A549 (cell line): ENCODE results near the gene NCR2. TPM values are rescaled to one million over a fixed set of nuclear protein-coding genes. Genes with fewer than 3 reads are reported as not detected.

Experiments
- ATAC-seq, 2 experiments: fragments of 200-7000 bp in 1 of 2; fragments of >200 bp in 1 of 2; cut with Nextera tagmentation in 1 of 2; cut with Tn5 transposase in 1 of 2; 3 replicates each; pipeline versions ENCODE4 v1.8.0 to v1.9.1; 2018 to 2020; ENCODE audit warnings: mild to moderate bottlenecking in 1 of 2, moderate library complexity in 1 of 2
- CTCF ChIA-PET: fragments of 300-600 bp; sonication (Branson Sonifier 250); formaldehyde crosslinking; extraction: SDS; loops from one replicate; lab custom pipeline; 2021; ENCODE audit warnings: antibody characterized with exemption, inconsistent platforms; lab: Yijun Ruan, JAX
- POLR2A ChIA-PET: fragments of 350-600 bp; formaldehyde crosslinking; extraction: SDS; loops from one replicate; lab custom pipeline; 2021; ENCODE audit warnings: antibody characterized with exemption, inconsistent platforms; lab: Yijun Ruan, JAX
- DNase-seq, 2 experiments: peaks; one replicate each; pipeline versions ENCODE4 v3.0.0 to v3.0.0-alpha.2; 2011 to 2016; ENCODE audit warnings: low read depth in 1 of 2, low spot score in 1 of 2
- FAIRE-seq: peaks from 2 replicates; lab custom pipeline; 2011; peaks lifted over from hg19 to GRCh38; lab: Jason Lieb, UNC
- H3K27ac ChIP-seq, 2 experiments: fragments of >200 bp; sonication (Bioruptor Twin); formaldehyde crosslinking; 3 replicates each; pipeline ENCODE4 v1.5.1; 2016 to 2017
- H3K4me1 ChIP-seq: fragments of >200 bp; sonication (Bioruptor Twin); formaldehyde crosslinking; 3 replicates; pipeline ENCODE4 v1.6.1; 2016
- H3K4me2 ChIP-seq: fragments of >200 bp; sonication (Bioruptor Twin); formaldehyde crosslinking; 3 replicates; pipeline ENCODE4 v1.6.1; 2016
- H3K4me3 ChIP-seq: fragments of >200 bp; sonication (Bioruptor Twin); formaldehyde crosslinking; 3 replicates; pipeline ENCODE4 v1.5.1; 2016
- H3K9me3 ChIP-seq: fragments of >200 bp; sonication (Bioruptor Twin); formaldehyde crosslinking; 3 replicates; pipeline ENCODE4 v1.6.1; 2016
- ATOH8 ChIP-seq: fragments of 250-450 bp; sonication (Bioruptor Pico); IDR thresholded peaks from 2 replicates; pipeline ENCODE4 v1.5.0; 2020; ENCODE audit warnings: low read depth, mild to moderate bottlenecking, moderate library complexity
- BCL3 ChIP-seq: fragments of >200 bp; sonication (Bioruptor Twin); formaldehyde crosslinking; IDR thresholded peaks from 3 replicates; pipeline ENCODE4 v1.6.1; 2016
- CBX8 ChIP-seq: fragments of 200-600 bp; sonication (generic); IDR thresholded peaks from 2 replicates; pipeline ENCODE4 v1.6.1; 2016
- CEBPB ChIP-seq, 2 experiments: fragments of >200 bp in 1 of 2; sonication (Bioruptor Twin) in 1 of 2; formaldehyde crosslinking in 1 of 2; IDR thresholded peaks; 2 replicates each; pipeline ENCODE4 v1.6.1; 2012 to 2016
- CHD4 ChIP-seq: fragments of 200-600 bp; sonication (generic); IDR thresholded peaks from 2 replicates; pipeline ENCODE4 v1.6.1; 2016; ENCODE audit warnings: antibody characterized with exemption, mild to moderate bottlenecking, borderline replicate concordance
- E2F6 ChIP-seq: IDR thresholded peaks from 2 replicates; pipeline ENCODE4 v1.6.1; 2012; ENCODE audit warnings: low read depth, borderline replicate concordance
- EHMT2 ChIP-seq: fragments of 200-600 bp; sonication (generic); IDR thresholded peaks from 2 replicates; pipeline ENCODE4 v1.6.1; 2016; ENCODE audit warnings: antibody characterized with exemption, low read depth, mild to moderate bottlenecking, moderate library complexity
- ELK1 ChIP-seq: fragments of 150-350 bp; IDR thresholded peaks from 2 replicates; pipeline ENCODE4 v1.6.1; 2014; ENCODE audit warnings: low read depth, mild to moderate bottlenecking, low read length
- EP300 ChIP-seq, 2 experiments: fragments of >200 bp; sonication (Bioruptor Twin); formaldehyde crosslinking; IDR thresholded peaks; 2 replicates in 1 of 2; 3 replicates in 1 of 2; pipeline ENCODE4 v1.6.1; 2016 to 2017
- ESRRA ChIP-seq: fragments of 150-350 bp; IDR thresholded peaks from 2 replicates; pipeline ENCODE4 v1.6.1; 2014; ENCODE audit warnings: mild to moderate bottlenecking, low read length, borderline replicate concordance
- FOSB ChIP-seq: fragments of 250-450 bp; sonication (Bioruptor Pico); IDR thresholded peaks from 2 replicates; pipeline ENCODE4 v1.5.0; 2020; ENCODE audit warnings: mild to moderate bottlenecking, moderate library complexity
- GATA3 ChIP-seq: IDR thresholded peaks from 2 replicates; pipeline ENCODE4 v1.6.1; 2012; ENCODE audit warnings: borderline replicate concordance
- HMGXB4 ChIP-seq: fragments of 250-450 bp; sonication (Bioruptor Pico); IDR thresholded peaks from 2 replicates; pipeline ENCODE4 v1.5.0; 2021; ENCODE audit warnings: mild to moderate bottlenecking, moderate library complexity, borderline replicate concordance
- HOXA7 ChIP-seq: fragments of 250-450 bp; sonication (Bioruptor Pico); IDR thresholded peaks from 2 replicates; pipeline ENCODE4 v1.5.0; 2020; ENCODE audit warnings: mild to moderate bottlenecking, moderate library complexity
- JUN ChIP-seq, 2 experiments: fragments of >200 bp; sonication (Bioruptor Twin); formaldehyde crosslinking; IDR thresholded peaks; 2 replicates in 1 of 2; 3 replicates in 1 of 2; pipeline ENCODE4 v1.6.1; 2016 to 2017
- KDM1A ChIP-seq: fragments of 200-600 bp; sonication (generic); IDR thresholded peaks from 2 replicates; pipeline ENCODE4 v1.6.1; 2016; ENCODE audit warnings: low read depth, mild to moderate bottlenecking
- KDM5A ChIP-seq: fragments of 200-600 bp; sonication (generic); IDR thresholded peaks from 2 replicates; pipeline ENCODE4 v1.6.1; 2016; ENCODE audit warnings: antibody characterized with exemption, mild to moderate bottlenecking
- MAFK ChIP-seq: fragments of 450-650 bp; IDR thresholded peaks from 2 replicates; pipeline ENCODE4 v1.6.1; 2014; ENCODE audit not compliant: partially characterized antibody
- NPAS2 ChIP-seq: fragments of 250-450 bp; sonication (Bioruptor Pico); IDR thresholded peaks from 2 replicates; pipeline ENCODE4 v1.8.0; 2022; ENCODE audit warnings: mild to moderate bottlenecking, moderate library complexity, borderline replicate concordance
- PHF8 ChIP-seq: fragments of 200-600 bp; sonication (generic); IDR thresholded peaks from 2 replicates; pipeline ENCODE4 v1.6.1; 2016; ENCODE audit warnings: low read depth, mild to moderate bottlenecking, antibody characterized with exemption, moderate library complexity, borderline replicate concordance
- POLR2AphosphoS2 ChIP-seq: conservative IDR thresholded peaks from 2 replicates; pipeline ENCODE4 v1.6.1; 2012; ENCODE audit warnings: low read length, improper control_type of control experiment, inconsistent platforms
- RAD21 ChIP-seq, 2 experiments: fragments of >200 bp in 1 of 2; sonication (Bioruptor Twin) in 1 of 2; formaldehyde crosslinking in 1 of 2; IDR thresholded peaks in 1 of 2; conservative IDR thresholded peaks in 1 of 2; 2 replicates in 1 of 2; 3 replicates in 1 of 2; pipeline ENCODE4 v1.6.1; 2012 to 2018; ENCODE audit warnings: inconsistent platforms in 1 of 2
- RARB ChIP-seq: fragments of 250-450 bp; sonication (Bioruptor Pico); IDR thresholded peaks from 2 replicates; pipeline ENCODE4 v1.8.0; 2021; ENCODE audit warnings: mild to moderate bottlenecking, moderate library complexity
- RCOR1 ChIP-seq: fragments of 150-350 bp; IDR thresholded peaks from 2 replicates; pipeline ENCODE4 v1.6.1; 2014; ENCODE audit warnings: antibody characterized with exemption, low read length, low read depth
- SREBF2 ChIP-seq: fragments of 450-650 bp; IDR thresholded peaks from 2 replicates; pipeline ENCODE4 v1.6.1; 2014; ENCODE audit warnings: mild to moderate bottlenecking, moderate library complexity
- ZFP36 ChIP-seq: fragments of 450-650 bp; IDR thresholded peaks from 2 replicates; pipeline ENCODE4 v1.6.1; 2014; ENCODE audit warnings: borderline replicate concordance; ENCODE audit not compliant: partially characterized antibody
- ZNF302 ChIP-seq: fragments of 250-450 bp; sonication (Bioruptor Pico); IDR thresholded peaks from 2 replicates; pipeline ENCODE4 v1.9.0; 2021; ENCODE audit warnings: inconsistent platforms, mild to moderate bottlenecking, moderate library complexity
- WGBS: methylation state at CpG from one replicate; pipeline ENCODE4 v1.1.6; 2017; ENCODE audit errors: missing lambda C conversion rate; 5-methylcytosine and 5-hydroxymethylcytosine counted together
- polyA plus RNA-seq, 4 experiments: library from polyadenylated mRNA; depleted of rRNA in 3 of 4; stranded (reverse); fragments of >200 nt; fragmentation: RNase III in 1 of 4; extraction: RNeasy Plus Mini Kit Qiagen cat#74134 plus additional on column Dnase treatment in 1 of 4; gene quantifications; 2 replicates in 3 of 4; 3 replicates in 1 of 4; pipeline ENCODE4 v1.2.3, GENCODE V29; 2011 to 2017

The NCR2 gene
- polyA plus RNA-seq, 2 of the 4 experiments (the other 2 are of a cell fraction), result not detected

GRCh38 chr6:41360314-41360685 is 24.9 kb downstream of the NCR2 start (continued):
- TF ChIP-seq KDM5A (no peak), RAD21 (conservative IDR thresholded peaks at IDR 0.05 in 1 of 2, IDR thresholded peaks at IDR 0.05 in 1 of 2) (no peak), RCOR1 (no peak), EHMT2 (no peak), HOXA7 (CRISPR knock-in tag) (no peak)

GRCh38 chr6:41366150-41366549 is 30.7 kb downstream of the NCR2 start:
- DNase-seq (no peak), ATAC-seq (no peak), FAIRE-seq (no peak)
- no peak overlapping the region for H3K4me3 ChIP-seq
- H3K27ac ChIP-seq, result no peak overlapping the region
- no peaks in the 10 kb centered on the region for H3K4me1 ChIP-seq
- ChIA-PET POLR2A (no interaction called here), CTCF (interaction anchor here (0.7 to 11.8 kb wide), 4 partner anchors 223 to 481 kb away, joined by 3 to 214 read pairs (median 12); no protein-coding TSS in a partner anchor)
- no peaks in the 10 kb centered on the region for H3K9me3 ChIP-seq
- no peak overlapping the region for H3K4me2 ChIP-seq
- TF ChIP-seq RCOR1 (no peak), HMGXB4 (CRISPR knock-in tag) (no peak), EP300 (IDR thresholded peaks at IDR 0.05) (no peak), ELK1 (no peak), FOSB (CRISPR knock-in tag) (no peak), NPAS2 (CRISPR knock-in tag) (no peak), PHF8 (no peak), E2F6 (no peak), CBX8 (no peak), RAD21 (conservative IDR thresholded peaks at IDR 0.05 in 1 of 2, IDR thresholded peaks at IDR 0.05 in 1 of 2) (no peak), JUN (IDR thresholded peaks at IDR 0.05) (no peak)
- WGBS, result 41% methylated on average over 7 of the region's 7 CpGs

GRCh38 chr6:41367061-41367460 is 31.7 kb downstream of the NCR2 start:
- WGBS, result 97% methylated on average over 3 of the region's 3 CpGs
- CTCF ChIA-PET, result interaction anchor here (0.7 to 11.8 kb wide), 42 partner anchors 14 to 677 kb away, joined by 3 to 214 read pairs (median 6); partner anchors contain the start of gene FRS3
- DNase-seq, result no peak
- no peak for ATAC-seq
- H3K27ac ChIP-seq, result no peak overlapping the region
- TF ChIP-seq ELK1 (no peak), SREBF2 (no peak), JUN (IDR thresholded peaks at IDR 0.05) (no peak), RCOR1 (no peak), GATA3 (no peak), CBX8 (no peak), CEBPB (IDR thresholded peaks at IDR 0.05) (no peak), FOSB (CRISPR knock-in tag) (no peak), KDM1A (no peak), MAFK (no peak), ZNF302 (CRISPR knock-in tag) (no peak), CHD4 (no peak), POLR2AphosphoS2 (no peak), BCL3 (no peak), ATOH8 (CRISPR knock-in tag) (no peak), RARB (CRISPR knock-in tag) (no peak), ZFP36 (no peak), ESRRA (no peak), HOXA7 (CRISPR knock-in tag) (no peak)
- H3K4me2 ChIP-seq, result no peak overlapping the region
- no peaks in the 10 kb centered on the region for H3K4me1 ChIP-seq
- H3K4me3 ChIP-seq, result no peak overlapping the region
- POLR2A ChIA-PET, result no interaction called here
- FAIRE-seq, result no peak
- H3K9me3 ChIP-seq, result no peaks in the 10 kb centered on the region
